Measurements from ENCODE around the gene GAS2L3. TPM values are rescaled to one million over a fixed set of nuclear protein-coding genes. Genes with fewer than 3 reads are reported as not detected.

GAS2L3 gene
- total RNA-seq, 2 donors from 2014 or later, result 23.5 to 56.0 TPM

- intact Hi-C loops (cut with DNase I), result loop anchor here (5.0 kb wide), 1 partner anchor 63 kb away; no protein-coding TSS in a partner anchor
- no peak overlapping the region for H3K27ac ChIP-seq
- no peaks in the 10 kb centered on the region for H3K4me1 ChIP-seq
- no peaks in the 10 kb centered on the region for H3K36me3 ChIP-seq
- H3K27me3 ChIP-seq, result no peaks in the 10 kb centered on the region
- H3K9me3 ChIP-seq, result no peaks in the 10 kb centered on the region
- no peak for TF ChIP-seq CTCF (IDR thresholded peaks at IDR 0.05)
- no peak for DNase-seq
- H3K9ac ChIP-seq (ENCODE audit: low read depth in 2 of 2, low read length in 2 of 2), result no peak overlapping the region
- no peak overlapping the region for H3K4me3 ChIP-seq
These were observed 100.8 kb downstream of the GAS2L3 start for GRCh38 chr12:100674036-100674888.

Other genes starting within 250 kb of the GAS2L3 start
- gene SLC17A8, start 216.6 kb upstream of the GAS2L3 start, total RNA-seq, result 1 to 10 TPM in 1 of 2 donors, under 1 TPM in 1; 0.91 to 3.3 TPM
- 10 to 100 TPM in 1 of 2 donors, 1 to 10 TPM in 1; 2.2 to 20.5 TPM for gene NR1H4, start 99.8 kb upstream of the GAS2L3 start, total RNA-seq
- gene ANO4, start 221.1 kb downstream of the GAS2L3 start, total RNA-seq, result under 1 TPM; 0.19 to 0.32 TPM

Data from colonic mucosa (tissue), 4 donors.